AG04449 (cell line): ENCODE data around the gene DUSP6.

Experiments
- CTCF ChIA-PET: fragments of 350-600 bp; formaldehyde crosslinking; extraction: SDS; loops from one replicate; lab custom pipeline; 2021; ENCODE audit warnings: antibody characterized with exemption; lab: Yijun Ruan, JAX
- POLR2A ChIA-PET: fragments of 400-600, 350-600 bp; formaldehyde crosslinking; extraction: SDS; loops from one replicate; lab custom pipeline; 2020; ENCODE audit warnings: antibody characterized with exemption, inconsistent platforms; lab: Yijun Ruan, JAX
- DNase-seq: peaks from one replicate; pipeline ENCODE4 v3.0.0-alpha.2; 2010; ENCODE audit warnings: low read depth, low spot score
- H3K4me3 ChIP-seq: 2 replicates; pipeline ENCODE4 v1.5.1; 2011; ENCODE audit warnings: low read depth, mild to moderate bottlenecking, control low read depth, low read length
- TF ChIP-seq, protein P1 (sequence below): IDR thresholded peaks from one replicate; pipeline ENCODE4 v1.5.1; 2011; ENCODE audit warnings: mild to moderate bottlenecking, moderate library complexity, low read length, control low read depth, inconsistent platforms; ENCODE audit not compliant: insufficient read depth; ENCODE audit errors: missing control alignments

The DUSP6 gene, protein sequence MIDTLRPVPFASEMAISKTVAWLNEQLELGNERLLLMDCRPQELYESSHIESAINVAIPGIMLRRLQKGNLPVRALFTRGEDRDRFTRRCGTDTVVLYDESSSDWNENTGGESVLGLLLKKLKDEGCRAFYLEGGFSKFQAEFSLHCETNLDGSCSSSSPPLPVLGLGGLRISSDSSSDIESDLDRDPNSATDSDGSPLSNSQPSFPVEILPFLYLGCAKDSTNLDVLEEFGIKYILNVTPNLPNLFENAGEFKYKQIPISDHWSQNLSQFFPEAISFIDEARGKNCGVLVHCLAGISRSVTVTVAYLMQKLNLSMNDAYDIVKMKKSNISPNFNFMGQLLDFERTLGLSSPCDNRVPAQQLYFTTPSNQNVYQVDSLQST

DNA sequence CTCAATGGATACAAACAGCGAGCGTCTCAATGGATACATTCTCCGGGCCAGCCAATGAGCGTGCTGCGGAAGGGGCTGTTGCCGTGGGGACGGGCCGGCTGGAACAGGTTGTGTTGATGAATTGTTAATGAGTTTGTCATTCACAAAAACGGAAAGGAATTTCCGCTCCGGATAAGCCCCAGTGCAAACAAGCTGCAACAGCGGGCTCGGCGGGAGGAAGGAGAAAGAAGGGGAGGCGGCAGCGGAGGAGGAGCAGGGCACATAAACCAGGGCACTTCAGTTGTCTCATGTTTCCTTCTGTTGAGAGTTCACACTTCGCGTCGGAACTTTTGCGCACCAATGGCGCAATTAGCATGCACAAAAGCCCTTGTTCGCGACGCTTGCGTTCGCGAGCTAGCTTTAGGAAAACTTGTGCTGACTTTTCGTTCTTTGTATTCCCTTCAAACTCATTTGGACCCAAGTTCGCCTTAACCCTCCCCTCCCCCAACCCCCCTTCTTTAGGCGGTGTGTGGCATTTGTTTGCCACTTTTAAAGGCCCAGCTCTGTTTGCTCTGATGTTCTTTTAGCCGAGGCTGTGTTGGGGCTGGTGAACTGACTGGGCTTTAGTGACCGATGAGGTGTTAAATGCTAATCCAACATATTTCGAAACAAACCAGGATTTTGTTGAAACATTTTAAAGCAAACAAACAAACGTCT, at the start of gene DUSP6:
Gene DUSP6 (minus strand): TSS at position 10 of the 696 bp plus-strand sequence. CDS start 462 bp downstream, outside the sequence.
- peak; percentile 96 for DNase-seq
- POLR2A ChIA-PET, result interaction anchor here (0.6 to 3.2 kb wide), 18 partner anchors 8 to 736 kb away, joined by 3 to 27 read pairs (median 4); no protein-coding TSS in a partner anchor
- H3K4me3 ChIP-seq, result peak within 1 kb of the TSS; percentile 88
- CTCF ChIA-PET, result interaction anchor here (0.8 to 8.7 kb wide), 8 partner anchors 37 to 333 kb away, joined by 3 to 56 read pairs (median 4); partner anchors contain the start of gene GALNT4
- TF ChIP-seq, protein P1, sequence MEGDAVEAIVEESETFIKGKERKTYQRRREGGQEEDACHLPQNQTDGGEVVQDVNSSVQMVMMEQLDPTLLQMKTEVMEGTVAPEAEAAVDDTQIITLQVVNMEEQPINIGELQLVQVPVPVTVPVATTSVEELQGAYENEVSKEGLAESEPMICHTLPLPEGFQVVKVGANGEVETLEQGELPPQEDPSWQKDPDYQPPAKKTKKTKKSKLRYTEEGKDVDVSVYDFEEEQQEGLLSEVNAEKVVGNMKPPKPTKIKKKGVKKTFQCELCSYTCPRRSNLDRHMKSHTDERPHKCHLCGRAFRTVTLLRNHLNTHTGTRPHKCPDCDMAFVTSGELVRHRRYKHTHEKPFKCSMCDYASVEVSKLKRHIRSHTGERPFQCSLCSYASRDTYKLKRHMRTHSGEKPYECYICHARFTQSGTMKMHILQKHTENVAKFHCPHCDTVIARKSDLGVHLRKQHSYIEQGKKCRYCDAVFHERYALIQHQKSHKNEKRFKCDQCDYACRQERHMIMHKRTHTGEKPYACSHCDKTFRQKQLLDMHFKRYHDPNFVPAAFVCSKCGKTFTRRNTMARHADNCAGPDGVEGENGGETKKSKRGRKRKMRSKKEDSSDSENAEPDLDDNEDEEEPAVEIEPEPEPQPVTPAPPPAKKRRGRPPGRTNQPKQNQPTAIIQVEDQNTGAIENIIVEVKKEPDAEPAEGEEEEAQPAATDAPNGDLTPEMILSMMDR, result no peak

DNA sequence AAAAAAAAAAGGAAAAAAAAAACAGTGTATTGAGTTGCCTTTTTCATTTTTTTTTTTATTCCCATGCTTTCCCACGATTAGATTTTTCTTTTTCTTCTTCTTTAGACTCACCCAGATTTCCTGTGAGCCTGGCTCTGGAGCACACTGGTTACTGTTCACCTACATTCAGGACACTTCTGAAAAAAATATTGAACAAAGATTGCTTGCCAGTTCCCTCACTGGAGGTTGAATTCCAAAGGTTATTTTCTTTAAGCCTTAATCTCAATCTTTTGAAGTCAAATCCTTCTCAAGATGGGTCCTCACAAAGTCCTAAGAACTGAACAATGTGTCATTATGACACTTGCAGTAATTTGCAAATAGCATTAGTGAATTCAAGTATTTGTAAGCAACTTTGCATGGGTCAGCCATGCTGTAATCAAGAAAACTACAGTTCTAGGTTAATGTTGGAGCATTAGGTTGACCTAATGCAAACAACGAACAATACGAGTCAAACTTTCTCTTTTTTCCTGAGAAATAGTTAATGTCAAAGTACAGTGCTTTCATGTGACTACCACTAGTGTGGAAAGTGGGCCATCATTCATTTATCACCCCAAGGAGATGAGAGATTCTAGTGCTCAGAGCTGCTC, 49.2 kb upstream of the DUSP6 start:
- no peak for DNase-seq
- POLR2A ChIA-PET, result no interaction called here
- H3K4me3 ChIP-seq, result no peak overlapping the region
- TF ChIP-seq, protein P1, result no peak
- CTCF ChIA-PET, result no interaction called here

DNA sequence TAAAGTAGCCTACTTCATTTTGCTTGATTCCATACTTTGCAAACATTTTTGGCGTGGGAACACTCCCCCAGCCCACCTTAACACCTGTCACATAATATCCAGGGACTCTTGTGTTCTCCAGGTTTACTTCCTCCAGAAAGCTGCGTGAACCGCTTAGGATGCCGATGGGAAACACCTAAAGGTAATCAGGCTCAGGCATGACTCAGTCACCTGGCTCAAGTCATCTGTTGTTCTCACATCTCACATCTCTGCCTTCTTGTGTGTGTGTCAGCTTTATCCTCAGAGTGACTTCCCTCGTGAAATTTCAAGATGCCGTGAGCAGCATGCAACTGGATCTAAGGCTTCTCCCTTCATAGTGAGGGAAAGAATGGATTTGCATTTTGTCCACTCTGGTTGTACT, 48.1 kb upstream of the DUSP6 start:
- CTCF ChIA-PET, result no interaction called here

DNA sequence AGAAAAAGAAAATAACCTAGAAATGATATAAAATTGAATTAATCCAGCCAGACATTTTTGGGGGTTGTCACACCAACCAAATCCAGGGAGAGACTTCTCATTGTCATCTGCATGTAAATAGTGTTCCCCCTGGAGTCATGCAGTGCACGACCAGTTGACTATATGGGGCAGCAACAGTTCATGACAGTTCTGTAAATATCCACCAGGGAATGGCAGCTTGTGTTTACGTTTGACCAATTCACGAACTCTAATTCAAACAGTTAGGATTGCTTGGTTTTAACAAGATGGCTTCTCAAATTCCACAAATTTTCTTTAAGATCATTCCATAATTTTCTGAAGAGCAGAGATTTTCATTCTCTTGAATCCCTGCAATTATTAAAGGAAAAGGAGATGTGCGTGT, 43.4 kb upstream of the DUSP6 start:
- H3K4me3 ChIP-seq, result no peak overlapping the region
- POLR2A ChIA-PET, result no interaction called here
- no peak for DNase-seq
- CTCF ChIA-PET, result no interaction called here
- TF ChIP-seq, protein P1, result no peak

More for the DNA sequence above, 48.1 kb upstream of the DUSP6 start:
- POLR2A ChIA-PET, result no interaction called here
- TF ChIP-seq, protein P1, result no peak
- no peak for DNase-seq
- no peak overlapping the region for H3K4me3 ChIP-seq

DNA sequence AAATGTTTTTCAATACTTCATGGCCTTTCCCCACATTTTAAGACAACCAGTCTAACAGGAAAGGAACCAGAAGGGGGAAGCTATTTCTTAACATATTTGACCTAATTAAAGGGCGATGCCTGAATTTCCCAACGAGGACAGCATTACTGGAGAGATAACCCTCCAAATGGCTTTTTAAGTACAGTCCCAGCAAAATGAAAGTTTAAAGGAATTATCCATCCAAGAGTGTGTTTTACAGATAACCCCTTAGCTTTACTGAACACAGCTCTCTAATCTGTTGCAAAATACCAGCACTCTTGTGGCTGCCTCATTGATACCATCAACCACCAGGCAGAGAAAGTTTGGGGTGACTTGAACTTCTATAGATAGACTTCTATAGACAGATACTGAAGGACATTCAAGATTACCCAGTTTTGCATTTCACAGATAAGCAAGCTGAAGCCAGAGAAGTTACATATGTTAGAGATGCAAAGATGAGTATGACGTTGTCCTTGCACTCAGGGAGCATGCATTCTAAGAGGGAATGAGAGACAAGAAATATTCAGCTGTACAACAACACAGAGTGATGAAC, 41.3 kb upstream of the DUSP6 start:
- CTCF ChIA-PET, result no interaction called here
- TF ChIP-seq, protein P1, result no peak
- DNase-seq, result no peak
- H3K4me3 ChIP-seq, result no peak overlapping the region
- POLR2A ChIA-PET, result no interaction called here
